Immature natural killer cell (primary cell): ENCODE measurements around the gene THRB. TPM values are rescaled to one million over a fixed set of nuclear protein-coding genes. Genes with fewer than 3 reads are reported as not detected.
"Not testable (repeated sequence)": the region's sequence is repeated elsewhere in the genome, so short reads cannot be mapped to it uniquely, and the experiment has no call there.

Experiments
- DNase-seq, 3 donors: peaks; one replicate each; pipeline ENCODE4 v3.0.0; 2022; ENCODE audit warnings: mixed read lengths in 1 of 3
- H3K27ac Mint-ChIP-seq, 6 donors: one replicate each; pipeline ENCODE4 v1.8.0; 2020; ENCODE audit warnings: mixed read lengths in 6 of 6, mild to moderate bottlenecking in 5 of 6, inconsistent platforms in 4 of 6, moderate library complexity in 3 of 6
- H3K27me3 Mint-ChIP-seq, 3 donors: one replicate each; pipeline ENCODE4 v1.8.0; 2020 to 2021; ENCODE audit warnings: low read depth in 3 of 3, mild to moderate bottlenecking in 3 of 3, mixed read lengths in 3 of 3, moderate library complexity in 3 of 3, inconsistent platforms in 1 of 3
- H3K36me3 Mint-ChIP-seq, 3 donors: one replicate each; pipeline ENCODE4 v1.8.0; 2020; ENCODE audit warnings: mixed read lengths in 3 of 3, inconsistent platforms in 2 of 3, mild to moderate bottlenecking in 2 of 3
- H3K4me1 Mint-ChIP-seq, 2 donors: one replicate each; pipeline ENCODE4 v1.8.0; 2020; ENCODE audit warnings: inconsistent platforms in 2 of 2, mild to moderate bottlenecking in 2 of 2, mixed read lengths in 2 of 2, moderate library complexity in 1 of 2
- H3K4me3 Mint-ChIP-seq, 5 donors: one replicate each; pipeline ENCODE4 v1.8.0; 2020; ENCODE audit warnings: mild to moderate bottlenecking in 5 of 5, mixed read lengths in 5 of 5, inconsistent platforms in 3 of 5, moderate library complexity in 3 of 5
- H3K9me3 Mint-ChIP-seq, 6 donors: one replicate each; pipeline ENCODE4 v1.8.0; 2020; ENCODE audit warnings: mild to moderate bottlenecking in 6 of 6, mixed read lengths in 6 of 6, inconsistent platforms in 4 of 6, moderate library complexity in 3 of 6
- polyA plus RNA-seq, 3 donors: library from polyadenylated mRNA; unstranded; fragments of 300-500 nt; fragmentation: Illumina TruSeq; gene quantifications; one replicate each; pipeline ENCODE4 v1.2.3, GENCODE V29; 2021

The THRB gene
- polyA plus RNA-seq, 3 donors from 2014 or later, result not detected

DNA sequence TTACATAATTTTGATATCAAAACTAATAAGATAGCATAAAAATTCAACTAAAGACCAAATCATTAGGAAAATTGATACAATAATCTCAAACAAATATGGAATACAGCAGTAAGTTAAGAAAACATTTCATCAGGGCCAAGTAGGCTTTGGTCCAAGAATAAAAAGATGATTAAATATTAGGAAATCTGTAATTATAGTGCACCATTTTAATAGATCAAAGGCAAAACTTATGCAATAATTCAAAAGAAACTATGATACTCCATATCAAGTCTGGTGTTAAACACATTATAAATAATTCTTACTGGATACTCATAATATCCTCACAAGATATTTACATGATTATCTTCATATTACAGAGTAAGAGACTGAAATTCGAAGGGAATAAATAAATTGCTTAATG is 51.2 kb downstream of the THRB start:
- H3K36me3 Mint-ChIP-seq, result no peaks in the 10 kb centered on the region
- H3K27ac Mint-ChIP-seq, result no peak overlapping the region
- no peak overlapping the region for H3K4me3 Mint-ChIP-seq
- no peaks in the 10 kb centered on the region for H3K4me1 Mint-ChIP-seq
- DNase-seq, result no peak
- peaks cover 0 to 2% (median 0%) of the 10 kb centered on the region in 6 donors for H3K9me3 Mint-ChIP-seq
- peaks cover 0 to 1% (median 0%) of the 10 kb centered on the region in 3 donors for H3K27me3 Mint-ChIP-seq

DNA sequence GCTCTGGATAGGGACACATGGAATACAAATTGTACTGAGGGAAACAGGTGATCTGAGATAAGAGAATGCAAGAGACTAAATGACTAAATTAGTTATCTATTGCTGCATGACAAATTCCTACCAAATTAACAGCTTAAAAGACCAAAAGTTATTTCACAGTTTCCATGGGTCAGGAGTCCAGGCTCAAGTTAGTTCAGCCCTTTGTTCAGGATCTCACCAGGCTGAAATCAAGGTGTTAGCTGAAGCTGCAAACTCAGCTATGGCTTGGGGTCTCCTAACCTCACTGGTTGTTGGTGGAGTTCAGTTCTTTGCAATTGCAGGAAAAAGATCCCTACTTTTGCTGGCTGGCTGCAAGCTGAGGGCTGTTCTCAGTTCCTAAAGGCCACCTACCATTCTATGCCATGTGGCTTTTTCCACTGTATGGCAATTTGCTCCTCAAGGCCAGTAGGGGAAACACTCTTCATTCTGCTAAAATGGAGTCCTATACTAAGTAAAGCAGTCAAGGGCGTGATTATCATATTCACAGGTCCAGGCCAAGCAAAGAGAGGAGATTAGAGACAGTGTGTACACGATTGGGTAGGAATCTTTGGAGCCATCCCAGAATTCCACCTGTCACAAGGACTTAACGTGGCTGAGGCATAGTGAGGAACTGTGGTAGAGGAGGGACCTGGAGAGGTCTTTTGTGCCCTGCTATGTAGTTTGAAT is 53.7 kb downstream of the THRB start:
- Mint-ChIP-seq H3K4me3 (no peak overlapping the region), H3K27me3 (peaks cover 0 to 1% (median 0%) of the 10 kb centered on the region in 3 donors), H3K27ac (no peak overlapping the region), H3K4me1 (no peaks in the 10 kb centered on the region), H3K9me3 (peaks cover 0 to 4% (median 0%) of the 10 kb centered on the region in 6 donors), H3K36me3 (no peaks in the 10 kb centered on the region)
- no peak for DNase-seq

DNA sequence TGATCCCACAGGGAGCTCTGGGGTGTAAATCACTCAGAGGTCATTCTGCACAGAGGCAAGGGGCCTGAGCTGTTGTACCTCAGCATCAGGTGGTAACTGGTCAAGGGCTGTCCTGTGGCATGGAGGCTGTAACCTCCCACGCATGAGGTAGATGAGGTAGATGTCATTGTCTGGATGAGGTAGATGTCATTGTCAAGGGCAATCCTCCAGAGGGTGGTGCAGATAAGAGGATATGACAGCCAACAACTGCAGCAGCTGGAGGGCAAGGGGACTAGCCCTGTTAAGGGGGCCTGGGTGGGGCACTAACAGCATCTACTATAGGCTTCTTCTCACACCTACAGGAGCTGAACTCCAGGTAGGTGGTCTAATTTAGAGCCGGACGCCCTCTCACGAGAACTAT is 55.6 kb downstream of the THRB start:
- peaks cover 0 to 5% (median 2%) of the 10 kb centered on the region in 3 donors for H3K27me3 Mint-ChIP-seq
- H3K9me3 Mint-ChIP-seq, result peaks cover 0 to 4% (median 0%) of the 10 kb centered on the region in 6 donors
- no peaks in the 10 kb centered on the region for H3K4me1 Mint-ChIP-seq
- peaks cover 0 to 5% (median 0%) of the 10 kb centered on the region in 3 donors for H3K36me3 Mint-ChIP-seq
- no peak overlapping the region for H3K4me3 Mint-ChIP-seq
- no peak overlapping the region for H3K27ac Mint-ChIP-seq
- no peak for DNase-seq

DNA sequence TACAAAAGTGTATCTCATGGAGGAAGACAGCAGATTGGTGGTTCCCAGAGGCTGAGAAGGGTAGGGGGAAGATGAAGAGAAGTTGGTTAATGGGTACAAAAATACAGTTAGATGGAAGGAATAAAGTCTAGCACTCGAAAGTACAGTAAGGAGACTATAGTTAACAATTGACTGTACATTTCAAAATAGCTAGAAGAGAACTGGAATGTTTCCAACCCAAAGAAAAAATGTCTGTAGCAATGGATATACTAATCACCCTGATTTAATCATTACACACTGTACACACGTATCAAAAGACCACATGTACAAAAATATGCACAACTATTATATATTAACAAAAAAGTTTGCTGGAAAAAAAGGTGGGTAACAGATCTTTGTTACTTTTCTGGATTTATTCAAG is 57.3 kb downstream of the THRB start:
- no peak overlapping the region for H3K27ac Mint-ChIP-seq
- H3K9me3 Mint-ChIP-seq, result peaks cover 0 to 3% (median 0%) of the 10 kb centered on the region in 6 donors
- peaks cover 0 to 5% (median 0%) of the 10 kb centered on the region in 3 donors for H3K36me3 Mint-ChIP-seq
- DNase-seq, result no peak
- H3K4me3 Mint-ChIP-seq, result no peak overlapping the region
- H3K4me1 Mint-ChIP-seq, result no peaks in the 10 kb centered on the region
- H3K27me3 Mint-ChIP-seq, result peaks cover 0 to 5% (median 2%) of the 10 kb centered on the region in 3 donors

DNA sequence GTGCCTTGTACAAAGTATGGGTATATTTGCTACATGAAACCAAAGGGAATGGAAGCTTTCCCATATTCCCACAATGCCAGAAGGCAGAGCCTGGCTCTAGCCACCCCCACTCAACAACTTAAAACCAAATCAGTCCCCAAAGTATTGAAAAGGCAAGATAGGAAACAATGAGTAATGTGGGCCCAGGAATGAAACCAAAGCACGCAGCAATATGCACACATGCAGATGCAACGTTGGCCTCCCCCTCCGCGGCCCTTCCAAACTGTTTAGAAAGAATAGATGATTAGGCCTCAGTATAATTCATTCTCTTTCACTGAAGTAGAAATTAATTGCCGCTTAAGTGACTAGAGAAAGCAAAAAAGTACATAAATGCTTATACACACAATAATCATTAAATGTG is 59.1 kb downstream of the THRB start:
- H3K4me1 Mint-ChIP-seq, result no peaks in the 10 kb centered on the region

DNA sequence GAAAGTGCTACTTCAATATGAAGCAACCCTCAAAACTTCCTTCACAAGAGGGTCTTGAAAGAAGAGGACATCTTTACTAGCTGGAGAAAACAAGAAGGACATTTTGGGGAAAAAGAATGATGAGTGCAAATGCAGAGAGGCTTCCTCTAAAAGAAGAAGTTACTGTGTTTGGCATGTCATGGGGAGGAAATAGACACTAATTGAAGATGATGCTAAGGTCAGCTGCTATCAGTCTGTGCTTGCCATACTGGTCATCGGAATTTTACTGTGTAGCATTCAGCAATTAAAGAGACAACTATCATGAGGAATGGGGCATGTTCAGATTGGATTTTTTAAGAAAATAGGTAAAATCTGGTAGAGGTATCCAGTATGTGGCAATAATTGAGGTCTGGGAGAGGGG is 60.0 kb downstream of the THRB start:
- Mint-ChIP-seq H3K4me1 (no peaks in the 10 kb centered on the region), H3K4me3 (no peak overlapping the region), H3K9me3 (peaks cover 0 to 10% (median 3%) of the 10 kb centered on the region in 6 donors), H3K27ac (no peak overlapping the region), H3K27me3 (peaks cover 0 to 7% (median 2%) of the 10 kb centered on the region in 3 donors), H3K36me3 (peaks cover 0 to 5% (median 0%) of the 10 kb centered on the region in 3 donors)
- DNase-seq, result no peak

More for the DNA sequence above, 59.1 kb downstream of the THRB start:
- H3K9me3 Mint-ChIP-seq, result peaks cover 0 to 5% (median under 1%) of the 10 kb centered on the region in 6 donors
- H3K27ac Mint-ChIP-seq, result no peak overlapping the region
- peaks cover 0 to 7% (median 2%) of the 10 kb centered on the region in 3 donors for H3K27me3 Mint-ChIP-seq
- DNase-seq, result no peak
- H3K36me3 Mint-ChIP-seq, result peaks cover 0 to 5% (median 0%) of the 10 kb centered on the region in 3 donors
- H3K4me3 Mint-ChIP-seq, result no peak overlapping the region

DNA sequence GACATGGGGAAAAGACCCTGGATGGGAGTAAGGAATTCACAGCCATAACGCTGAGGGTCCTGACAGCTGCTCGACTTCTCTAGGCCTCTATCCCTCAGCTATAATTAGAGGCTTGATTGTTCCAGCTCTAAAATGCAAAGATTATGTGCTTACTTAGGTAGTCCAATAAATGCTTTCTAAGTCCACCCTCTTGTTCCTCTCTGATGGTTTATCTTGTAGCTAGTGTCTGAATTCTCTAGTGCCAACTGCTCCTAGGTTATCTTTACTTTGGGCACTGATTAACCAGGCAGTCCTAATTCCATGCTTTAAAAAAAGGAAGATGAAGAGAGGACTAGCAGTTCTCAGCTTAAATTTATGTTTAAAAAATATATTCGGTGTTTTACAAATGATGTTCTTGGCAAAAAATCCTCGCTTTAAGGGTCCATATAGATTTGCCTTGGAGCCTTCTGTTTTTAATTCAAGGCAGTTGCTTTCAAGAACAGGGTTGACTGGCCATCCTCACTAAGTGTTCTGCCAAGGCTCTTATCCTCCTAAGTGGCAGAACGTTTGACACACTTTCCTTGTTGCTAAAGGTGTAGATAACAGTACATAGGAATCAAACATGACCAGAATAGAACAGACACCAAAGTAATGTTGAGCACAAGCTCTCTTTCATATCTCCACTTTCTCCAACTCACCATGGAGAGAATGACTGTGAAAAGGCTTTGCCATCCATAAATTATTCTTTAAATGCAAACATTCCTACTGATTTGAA is 60.6 kb downstream of the THRB start:
- H3K27ac Mint-ChIP-seq, result no peak overlapping the region
- no peaks in the 10 kb centered on the region for H3K4me1 Mint-ChIP-seq
- no peak overlapping the region for H3K4me3 Mint-ChIP-seq
- peaks cover 0 to 10% (median 4%) of the 10 kb centered on the region in 6 donors for H3K9me3 Mint-ChIP-seq
- DNase-seq, result no peak
- peaks cover 0 to 7% (median 2%) of the 10 kb centered on the region in 3 donors for H3K27me3 Mint-ChIP-seq
- peaks cover 0 to 5% (median 0%) of the 10 kb centered on the region in 3 donors for H3K36me3 Mint-ChIP-seq

DNA sequence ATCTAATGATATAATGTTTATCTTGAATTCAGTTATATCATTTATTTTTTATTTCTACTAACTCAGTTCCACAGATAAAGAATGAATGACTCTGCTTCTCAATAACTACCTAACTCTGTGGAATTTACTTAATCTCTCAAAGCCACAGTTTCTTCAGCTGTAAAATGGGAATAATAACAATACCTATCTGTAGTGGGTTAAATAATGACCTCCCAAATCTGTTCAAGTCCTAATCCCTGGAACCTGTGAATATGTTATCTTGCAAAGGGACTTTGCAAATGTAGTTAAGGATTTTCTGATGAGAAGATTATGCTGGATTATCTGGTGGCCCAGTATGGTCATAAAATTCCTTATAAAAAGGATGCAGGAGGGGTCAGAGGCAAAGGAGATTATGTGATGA is 61.7 kb downstream of the THRB start:
- Mint-ChIP-seq H3K36me3 (peaks cover 0 to 5% (median 0%) of the 10 kb centered on the region in 3 donors), H3K27me3 (peaks cover 0 to 6% (median 2%) of the 10 kb centered on the region in 3 donors), H3K4me1 (no peaks in the 10 kb centered on the region), H3K4me3 (no peak overlapping the region), H3K27ac (no peak overlapping the region), H3K9me3 (peaks cover 0 to 8% (median 4%) of the 10 kb centered on the region in 6 donors)
- no peak for DNase-seq

DNA sequence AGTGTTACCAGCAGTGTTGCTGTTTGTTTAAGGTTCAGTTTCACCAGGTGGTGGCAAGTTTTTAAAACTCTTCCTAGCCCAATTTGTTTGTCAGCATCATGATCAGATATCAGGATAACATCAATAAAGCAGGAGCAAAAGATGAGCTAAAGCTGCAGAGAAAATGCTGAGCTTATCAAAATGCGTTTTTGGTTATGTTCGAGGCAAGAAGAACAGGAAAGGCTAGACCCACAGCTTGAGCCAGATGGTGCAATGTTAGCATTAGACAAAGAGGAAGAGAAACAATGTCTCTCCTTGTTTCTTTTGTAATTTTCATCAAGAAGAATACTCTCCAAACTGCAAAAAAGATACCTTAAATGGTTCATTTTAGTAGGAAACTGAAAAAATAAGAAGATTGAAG is 66.2 kb downstream of the THRB start:
- H3K27ac Mint-ChIP-seq, result no peak overlapping the region
- H3K36me3 Mint-ChIP-seq, result no peaks in the 10 kb centered on the region
- peaks cover 0 to 3% (median 0%) of the 10 kb centered on the region in 3 donors for H3K27me3 Mint-ChIP-seq
- H3K4me3 Mint-ChIP-seq, result no peak overlapping the region
- no peaks in the 10 kb centered on the region for H3K4me1 Mint-ChIP-seq
- no peak for DNase-seq
- peaks cover 0 to 8% (median 4%) of the 10 kb centered on the region in 6 donors for H3K9me3 Mint-ChIP-seq

DNA sequence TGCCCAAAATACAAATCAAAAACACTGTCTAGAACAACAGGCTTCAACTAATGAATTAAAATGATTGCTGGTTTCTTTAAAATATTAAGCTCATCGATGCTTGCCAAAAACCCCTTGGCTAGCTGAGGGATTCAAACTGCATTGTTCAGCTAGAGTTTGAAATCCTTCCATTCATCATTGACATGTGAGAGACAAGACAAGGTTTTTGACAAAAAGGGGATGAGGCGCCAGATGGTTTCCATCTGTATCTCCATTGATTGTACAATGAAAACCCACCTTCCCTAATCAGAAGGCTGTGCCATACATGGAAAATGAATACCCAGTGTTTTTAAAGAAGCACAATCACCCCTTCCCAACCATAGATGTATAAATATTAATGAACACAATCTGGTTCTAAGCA is 67.8 kb downstream of the THRB start:
- Mint-ChIP-seq H3K9me3 (peaks cover 0 to 8% (median 4%) of the 10 kb centered on the region in 6 donors), H3K36me3 (no peaks in the 10 kb centered on the region), H3K4me3 (no peak overlapping the region), H3K4me1 (no peaks in the 10 kb centered on the region), H3K27me3 (peaks cover 0 to 3% (median 0%) of the 10 kb centered on the region in 3 donors), H3K27ac (no peak overlapping the region)
- no peak for DNase-seq

DNA sequence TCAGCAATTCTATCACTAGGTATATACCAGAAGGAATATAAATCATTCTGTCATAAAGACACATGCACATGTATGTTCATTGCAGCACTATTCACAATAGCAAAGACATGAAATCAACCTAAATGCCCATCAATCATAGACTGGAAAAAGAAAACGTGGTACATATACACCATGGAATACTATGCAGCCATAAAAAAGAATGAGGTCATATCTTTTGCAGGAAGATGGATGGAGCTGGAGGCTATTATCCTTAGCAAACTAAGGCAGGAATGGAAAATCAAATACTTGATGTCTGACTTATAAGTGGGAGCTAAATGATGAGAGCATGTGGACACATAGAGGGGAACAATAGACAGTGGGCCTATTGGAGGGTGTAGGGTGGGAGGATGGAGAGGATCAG is 73.8 kb downstream of the THRB start:
- not testable (repeated sequence) for H3K4me1 Mint-ChIP-seq, H3K27ac Mint-ChIP-seq, H3K27me3 Mint-ChIP-seq, H3K36me3 Mint-ChIP-seq, DNase-seq, H3K9me3 Mint-ChIP-seq, H3K4me3 Mint-ChIP-seq

DNA sequence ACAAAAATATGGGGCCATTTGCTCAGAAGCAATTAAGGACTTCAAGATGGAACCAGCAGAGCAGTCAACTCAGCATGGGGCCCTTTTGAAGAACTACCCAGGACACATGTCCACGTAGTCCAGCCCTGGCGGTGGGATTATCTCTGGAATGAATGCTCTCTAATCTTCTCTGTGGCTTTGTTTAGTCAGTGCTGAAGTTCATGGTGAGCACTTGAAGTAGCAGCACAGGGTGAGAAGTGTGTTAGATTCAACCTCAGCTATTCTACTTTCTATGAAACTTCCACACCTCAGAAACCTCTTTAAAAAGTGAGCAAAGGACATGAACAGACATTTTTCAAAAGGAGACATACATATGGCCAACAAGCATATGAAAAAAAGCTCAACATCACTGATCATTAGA is 74.4 kb downstream of the THRB start:
- DNase-seq, result no peak
- no peaks in the 10 kb centered on the region for H3K4me1 Mint-ChIP-seq
- H3K4me3 Mint-ChIP-seq, result no peak overlapping the region
- peaks cover 0 to 9% (median 1%) of the 10 kb centered on the region in 6 donors for H3K9me3 Mint-ChIP-seq
- no peaks in the 10 kb centered on the region for H3K36me3 Mint-ChIP-seq
- no peak overlapping the region for H3K27ac Mint-ChIP-seq
- no peaks in the 10 kb centered on the region for H3K27me3 Mint-ChIP-seq

DNA sequence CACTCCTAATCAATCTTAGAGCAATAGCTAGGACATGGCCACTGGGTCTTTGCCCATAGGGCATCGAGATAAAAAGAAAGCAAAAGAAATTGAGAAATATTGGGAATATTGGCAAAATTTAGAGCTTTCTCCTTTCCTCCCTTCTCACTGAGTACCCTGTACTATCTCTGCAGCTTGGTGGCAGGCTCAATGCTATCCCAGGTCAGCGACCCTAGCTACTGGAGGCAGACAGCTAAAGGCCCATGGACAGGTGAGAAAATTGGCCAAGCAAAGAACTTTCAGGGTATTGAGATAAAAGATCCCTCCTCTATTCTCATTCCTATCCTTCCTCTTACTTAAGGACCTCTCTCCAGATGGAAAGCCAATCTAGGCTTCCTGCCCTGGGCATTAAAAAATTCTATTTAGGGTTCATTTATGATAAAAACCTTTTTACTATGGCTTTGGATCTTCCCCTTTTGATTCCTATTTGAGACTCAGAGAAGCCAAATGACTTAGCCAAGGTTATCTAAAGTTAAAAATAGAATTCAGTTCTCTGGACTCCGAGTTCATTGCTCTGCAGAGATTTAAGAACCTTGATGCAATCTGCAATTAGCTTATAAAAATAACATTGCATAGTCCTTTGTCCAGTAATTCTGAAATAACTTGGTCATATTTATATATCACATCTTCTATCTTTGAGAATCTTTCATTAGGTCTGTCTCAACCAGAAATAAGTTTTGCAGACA is 75.4 kb downstream of the THRB start:
- H3K36me3 Mint-ChIP-seq, result no peaks in the 10 kb centered on the region
- no peak overlapping the region for H3K4me3 Mint-ChIP-seq
- H3K9me3 Mint-ChIP-seq, result peaks cover 0 to 9% (median 2%) of the 10 kb centered on the region in 6 donors
- H3K27me3 Mint-ChIP-seq, result no peaks in the 10 kb centered on the region
- no peaks in the 10 kb centered on the region for H3K4me1 Mint-ChIP-seq
- no peak overlapping the region for H3K27ac Mint-ChIP-seq
- DNase-seq, result no peak

DNA sequence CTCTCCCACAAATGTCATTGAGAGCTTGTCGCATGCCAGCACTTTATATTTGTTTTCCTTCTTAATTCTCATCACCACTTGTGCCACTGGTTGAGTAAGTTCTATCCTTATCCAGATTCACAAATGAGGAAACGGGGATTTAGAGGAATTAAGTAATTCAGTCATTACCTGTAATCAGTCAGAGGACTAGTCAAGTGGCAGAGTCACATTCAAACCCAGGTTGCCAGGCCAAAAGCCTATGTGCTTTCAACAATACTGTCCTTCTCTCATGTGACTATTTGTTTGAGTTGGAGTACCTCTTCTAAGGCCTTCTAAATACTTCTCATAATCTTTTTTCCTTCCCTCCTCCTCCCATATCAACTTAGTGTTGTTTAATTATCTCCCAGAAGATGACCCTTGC is 76.9 kb downstream of the THRB start:
- Mint-ChIP-seq H3K27ac (no peak overlapping the region), H3K4me3 (no peak overlapping the region), H3K4me1 (no peaks in the 10 kb centered on the region), H3K9me3 (peaks cover 0 to 9% (median 2%) of the 10 kb centered on the region in 6 donors), H3K36me3 (no peaks in the 10 kb centered on the region), H3K27me3 (no peaks in the 10 kb centered on the region)
- DNase-seq, result no peak
